ENCODE data around the gene ITGB7.

- TF ChIP-seq CTCF (IDR thresholded peaks at IDR 0.05) (no peak), POLR2A (IDR thresholded peaks at IDR 0.05) (no peak)
These were observed 34.7 kb downstream of the ITGB7 start for GRCh38 chr12:53172352-53172751.

All from body of pancreas (tissue), 4 donors.